HG02798 (cell line): ENCODE data around the gene PPP2R2B.

Source experiments
- ATAC-seq: cut with Tn5 transposase; IDR thresholded peaks from one replicate; pipeline ENCODE4 v1.9.1; 2021; ENCODE audit warnings: mild to moderate bottlenecking; ENCODE audit not compliant: unreplicated experiment, poor library complexity

Gene PPP2R2B

DNA sequence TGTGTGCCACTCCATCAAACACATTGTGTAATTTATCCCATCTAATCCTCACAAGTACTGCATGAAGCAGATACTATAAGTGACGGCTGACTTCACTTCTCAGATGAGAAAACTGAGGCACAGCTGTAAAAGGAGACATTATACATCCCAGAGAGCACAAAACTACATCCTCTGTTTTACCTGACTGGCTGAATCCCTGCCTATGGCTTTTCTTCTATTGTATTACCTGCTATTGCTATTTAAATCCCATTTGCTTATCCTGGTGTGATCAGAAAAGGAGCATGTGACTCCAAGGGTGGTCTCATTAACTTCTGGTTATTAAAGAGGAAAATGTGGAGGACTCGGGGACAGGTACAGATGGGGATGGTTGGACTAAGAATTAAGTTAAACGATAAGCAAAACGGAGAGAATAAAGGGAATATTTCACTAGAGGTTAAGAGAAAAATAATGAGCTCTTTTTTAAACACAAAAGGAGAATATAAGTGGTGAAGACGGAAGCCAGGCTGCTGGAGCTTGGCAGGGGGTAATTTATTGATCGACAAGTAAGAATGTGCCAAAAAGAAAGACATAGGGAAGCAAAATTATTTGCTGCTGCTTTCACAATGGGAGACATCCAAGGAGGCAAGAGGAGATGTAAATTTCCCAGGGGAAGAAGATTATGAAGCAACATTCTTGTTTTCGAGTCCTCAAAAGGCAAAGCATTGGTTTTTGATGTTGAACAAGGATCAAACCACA lies 206.8 kb downstream of the PPP2R2B start:
- ATAC-seq: no peak

- no peak for ATAC-seq
Measured at GRCh38 chr5:146669656-146670055, 208.9 kb downstream of the PPP2R2B start.

GRCh38 chr5:146667633-146668272 lies 210.8 kb downstream of the PPP2R2B start:
- ATAC-seq: no peak

- ATAC-seq: no peak
Measured at GRCh38 chr5:146662229-146662628, 216.3 kb downstream of the PPP2R2B start.

DNA sequence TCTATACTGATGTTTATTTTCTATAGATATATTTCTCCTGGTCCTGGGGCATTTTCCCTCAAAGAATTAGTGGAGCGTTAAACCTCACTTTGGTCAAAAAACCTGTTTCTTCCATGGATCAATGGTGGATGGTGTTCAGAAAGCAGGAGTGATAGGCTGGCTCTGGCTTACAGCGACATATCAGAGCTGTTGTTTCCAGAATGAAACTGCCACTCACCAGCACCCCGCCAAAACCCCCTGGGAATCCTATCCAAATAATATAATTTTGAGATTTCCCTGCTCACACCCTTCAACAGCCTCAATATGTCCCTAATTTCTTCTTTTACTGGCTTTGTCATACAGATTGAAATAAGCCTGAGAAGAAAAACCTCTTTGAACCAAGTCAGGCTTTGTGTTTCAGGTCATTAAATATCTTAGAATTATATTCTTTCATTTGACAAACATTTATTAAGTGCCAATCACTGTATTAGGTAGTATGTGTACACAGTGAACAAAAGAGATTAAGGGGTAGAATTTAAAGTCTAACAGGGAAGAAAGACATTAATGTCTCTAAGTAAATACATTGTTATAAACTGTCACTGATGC lies 218.1 kb downstream of the PPP2R2B start:
- ATAC-seq: no peak

- no peak for ATAC-seq
Measured at GRCh38 chr5:146659961-146660360, 218.6 kb downstream of the PPP2R2B start.

- no peak for ATAC-seq
Measured at GRCh38 chr5:146656703-146657102, 221.9 kb downstream of the PPP2R2B start.

- no peak for ATAC-seq
Measured at GRCh38 chr5:146653560-146653959, 225.0 kb downstream of the PPP2R2B start.

GRCh38 chr5:146652547-146652946 lies 226.0 kb downstream of the PPP2R2B start:
- no peak for ATAC-seq

DNA sequence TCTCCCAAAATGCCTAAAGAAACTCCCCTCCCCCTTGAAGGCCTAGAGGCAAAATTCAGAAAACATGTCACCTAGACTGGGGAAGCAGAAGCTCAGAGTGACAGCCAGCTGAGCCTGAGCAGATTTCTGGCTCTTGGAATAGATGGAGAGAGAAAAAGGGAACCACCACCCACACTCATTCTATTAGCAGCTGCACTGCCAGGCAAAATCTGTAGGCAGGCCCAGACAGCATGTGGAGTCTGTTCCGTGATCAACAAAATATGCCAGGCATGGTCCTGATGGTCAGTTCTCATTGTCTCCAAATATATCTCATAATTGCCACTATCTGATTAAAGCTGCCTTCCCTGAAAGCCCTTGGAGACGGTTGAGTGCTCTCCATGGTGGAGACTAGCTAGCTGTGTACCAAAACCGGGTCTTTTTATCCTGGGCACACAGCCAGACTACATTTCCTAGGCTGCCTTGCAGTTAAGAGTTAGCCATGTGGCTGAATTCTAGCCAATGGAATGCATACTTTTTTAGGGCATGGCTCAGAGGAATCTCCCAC lies 230.8 kb downstream of the PPP2R2B start:
- ATAC-seq: no peak

DNA sequence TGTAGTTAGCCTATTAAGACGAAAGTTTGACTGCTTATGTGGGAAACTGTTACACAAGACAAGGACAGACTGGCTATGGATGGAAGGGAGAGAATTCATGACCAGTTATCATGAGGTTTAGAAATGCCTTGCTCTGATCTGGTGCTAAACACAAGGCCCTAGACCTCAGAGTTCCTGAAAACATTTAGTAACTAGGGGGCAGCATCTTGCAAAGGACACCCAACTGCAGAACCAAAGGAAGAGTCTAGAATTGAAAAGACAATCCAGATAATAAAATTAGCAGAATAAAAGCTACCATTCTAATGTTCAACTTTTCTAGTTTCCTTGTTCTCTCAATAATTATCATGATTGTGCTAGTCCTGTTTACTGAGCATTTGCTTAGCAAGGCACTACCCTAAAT lies 232.1 kb downstream of the PPP2R2B start:
- no peak for ATAC-seq

DNA sequence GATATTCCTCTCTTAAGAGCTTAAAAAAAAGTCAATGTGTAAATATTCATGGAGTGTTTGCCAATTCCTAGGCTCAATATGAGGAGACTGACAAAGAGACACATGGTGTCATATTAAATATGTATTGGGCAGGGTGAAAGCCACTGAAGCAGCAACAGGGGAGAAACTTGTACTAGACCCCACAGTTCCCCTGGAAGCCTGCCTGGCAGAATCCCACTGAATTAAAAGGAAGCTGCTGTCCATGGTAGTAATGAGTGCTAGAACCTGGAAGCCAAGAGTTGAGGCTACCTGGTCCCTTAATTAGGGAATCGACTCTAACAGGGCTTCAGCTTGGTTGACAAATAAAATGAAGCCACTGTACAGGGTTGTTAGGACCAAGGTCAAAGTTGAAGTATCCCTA lies 233.2 kb downstream of the PPP2R2B start:
- ATAC-seq: no peak

- no peak for ATAC-seq
Measured at GRCh38 chr5:146644831-146645230, 233.7 kb downstream of the PPP2R2B start.

- no peak for ATAC-seq
Measured at GRCh38 chr5:146643776-146644175, 234.8 kb downstream of the PPP2R2B start.

DNA sequence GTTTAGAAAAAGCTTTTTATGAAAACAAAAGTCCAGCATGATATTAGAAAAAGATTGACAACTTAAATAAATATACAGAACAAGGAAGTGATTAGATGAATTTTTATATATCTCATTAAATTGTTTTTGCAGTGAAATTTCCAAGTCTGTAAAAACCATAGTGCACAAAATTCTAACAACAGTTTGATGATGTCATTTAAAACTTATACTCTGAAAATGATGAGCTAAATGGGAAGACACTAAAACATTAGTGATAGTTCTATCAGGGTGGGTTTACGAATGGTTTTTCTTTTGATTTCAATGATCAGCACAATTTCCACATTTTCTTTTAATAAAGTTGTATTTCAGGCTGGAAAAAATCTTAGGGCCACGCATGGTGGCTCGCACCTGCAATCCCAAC lies 236.1 kb downstream of the PPP2R2B start:
- ATAC-seq: no peak

DNA sequence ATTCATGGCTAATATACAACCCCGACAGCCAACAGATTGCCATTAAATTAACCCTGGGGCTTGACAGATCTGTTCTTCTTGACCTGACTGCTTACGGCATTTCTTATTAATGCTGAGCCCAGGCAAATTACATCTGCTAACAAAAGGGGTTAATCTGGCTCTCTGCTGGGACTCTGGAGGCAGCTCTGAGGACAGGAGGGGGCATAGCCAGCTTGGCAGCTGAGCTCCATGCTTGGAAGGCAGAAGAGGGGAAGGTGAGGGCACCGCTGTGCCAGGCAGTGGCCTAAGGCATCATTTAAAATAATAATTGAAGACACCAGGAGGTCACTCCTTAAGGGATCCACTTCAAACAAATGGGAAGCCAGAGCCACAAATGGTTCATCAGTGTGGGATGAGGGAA lies 236.6 kb downstream of the PPP2R2B start:
- no peak for ATAC-seq

- no peak for ATAC-seq
Measured at GRCh38 chr5:146640285-146640896, 238.2 kb downstream of the PPP2R2B start.

DNA sequence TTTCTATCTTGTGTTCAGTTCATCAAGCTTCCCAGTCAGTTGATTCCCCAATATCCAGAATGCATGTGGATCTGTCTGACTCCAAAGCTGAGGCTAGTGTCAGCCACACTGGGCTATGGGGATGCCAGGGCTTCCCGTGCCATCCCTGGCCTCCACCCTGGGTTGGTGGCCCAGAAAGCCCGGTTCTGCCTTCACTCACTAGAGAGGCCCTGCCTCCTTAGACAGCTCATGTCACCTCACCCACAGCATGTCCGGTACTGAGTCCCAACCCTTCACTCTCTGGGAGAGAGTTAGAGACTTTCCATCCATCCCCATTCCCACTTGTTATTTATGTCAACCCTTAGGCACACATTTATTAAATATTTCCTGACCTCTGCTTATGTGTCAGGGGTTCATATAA lies 243.1 kb downstream of the PPP2R2B start:
- ATAC-seq: no peak

- ATAC-seq: no peak
Measured at GRCh38 chr5:146633323-146633764, 245.2 kb downstream of the PPP2R2B start.

DNA sequence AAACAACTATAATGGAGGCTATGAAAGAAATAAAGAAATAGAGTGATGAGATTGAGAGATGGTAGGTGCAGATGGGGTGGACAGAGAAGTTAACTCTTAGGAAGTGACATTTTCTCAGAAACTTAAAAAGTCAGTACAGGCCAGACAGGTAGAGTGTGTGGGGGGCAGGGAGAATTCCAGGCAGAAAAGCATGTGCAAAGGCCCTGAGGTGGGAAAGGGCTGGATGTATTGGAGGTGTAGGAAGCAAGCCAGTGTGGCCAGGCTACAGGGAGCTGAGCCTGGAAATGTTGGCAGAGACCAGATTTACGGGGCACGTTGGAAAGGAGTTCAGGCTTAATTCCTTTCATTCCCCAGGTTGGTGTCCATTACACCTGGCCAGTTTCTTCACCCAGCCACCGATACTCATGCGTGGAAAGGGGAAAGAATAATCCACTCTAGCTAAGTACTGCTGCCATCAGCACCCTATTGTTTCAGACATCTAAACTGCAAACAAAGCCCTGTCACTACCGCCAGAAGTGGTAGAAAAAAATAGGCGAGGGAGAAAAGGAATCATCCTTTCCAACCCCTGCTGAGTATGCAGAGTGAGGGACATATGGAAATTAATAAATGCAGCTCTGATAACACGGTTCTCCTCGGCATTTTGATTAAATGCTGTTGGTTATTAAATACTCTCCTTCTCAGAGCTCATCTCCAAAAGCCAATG lies 245.8 kb downstream of the PPP2R2B start:
- ATAC-seq: no peak
